ENCODE data around the gene AKAP8L.
A peak's percentile ranks its signal among the peaks of the same experiment; 100 is the strongest.

DNA sequence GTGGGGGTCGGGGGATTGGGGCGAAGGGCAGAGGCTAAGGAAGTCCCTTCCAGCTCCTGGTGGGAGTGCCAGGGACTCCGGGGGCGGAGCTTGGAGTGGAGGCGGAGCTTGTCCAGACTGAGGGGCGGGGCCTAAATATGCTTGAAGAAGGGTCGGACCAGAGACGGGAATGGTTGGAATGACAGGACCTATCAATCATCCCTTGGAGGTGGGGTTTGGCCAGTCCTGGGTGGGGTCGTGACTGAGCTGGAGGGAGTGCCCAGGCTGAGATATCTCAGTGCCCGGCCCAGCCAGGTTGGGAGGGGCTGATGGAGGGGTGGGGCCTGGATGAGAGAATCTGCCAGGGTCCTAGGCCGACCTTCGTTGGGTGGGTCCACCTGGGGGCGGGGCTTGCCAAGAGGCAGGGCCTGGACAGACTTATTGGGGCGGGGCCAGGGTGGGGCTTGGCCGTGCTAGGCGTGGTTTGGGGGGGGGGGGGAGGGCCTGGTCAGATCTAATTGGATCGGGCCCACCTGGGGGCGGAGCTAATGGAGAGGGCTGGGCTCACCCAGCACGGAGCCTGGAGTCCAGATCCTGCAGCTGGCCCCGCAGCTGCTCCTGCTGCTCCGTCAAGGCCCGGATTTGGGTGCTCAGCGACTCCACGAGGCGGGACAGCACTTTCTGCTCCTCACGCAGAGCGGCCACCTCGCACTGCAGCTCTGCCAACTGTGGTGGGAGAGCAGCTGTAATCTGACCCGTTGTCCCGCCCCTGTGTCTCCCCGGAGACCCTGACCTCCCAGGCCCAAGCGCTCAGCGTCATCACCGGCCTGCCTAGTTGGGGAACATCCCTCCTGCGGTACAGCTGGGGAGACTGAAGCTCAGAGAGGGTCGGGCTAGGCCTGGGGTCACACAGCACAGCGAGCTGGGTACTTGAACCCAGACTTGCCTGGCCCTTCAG, 33.6 kb upstream of the AKAP8L start:
- TF ChIP-seq CTCF (IDR thresholded peaks at IDR 0.05) (no peak), POLR2A (IDR thresholded peaks at IDR 0.05) (peak in 1 of 2 donors; percentile 42)

Data from Peyer's patch (tissue), 4 donors.